HG02623 (cell line): ENCODE measurements around the gene FMNL1.

Experiments used
- ATAC-seq: cut with Tn5 transposase; IDR thresholded peaks from one replicate; pipeline ENCODE4 v1.9.1; 2021; ENCODE audit warnings: moderate library complexity; ENCODE audit not compliant: unreplicated experiment

FMNL1 gene

DNA sequence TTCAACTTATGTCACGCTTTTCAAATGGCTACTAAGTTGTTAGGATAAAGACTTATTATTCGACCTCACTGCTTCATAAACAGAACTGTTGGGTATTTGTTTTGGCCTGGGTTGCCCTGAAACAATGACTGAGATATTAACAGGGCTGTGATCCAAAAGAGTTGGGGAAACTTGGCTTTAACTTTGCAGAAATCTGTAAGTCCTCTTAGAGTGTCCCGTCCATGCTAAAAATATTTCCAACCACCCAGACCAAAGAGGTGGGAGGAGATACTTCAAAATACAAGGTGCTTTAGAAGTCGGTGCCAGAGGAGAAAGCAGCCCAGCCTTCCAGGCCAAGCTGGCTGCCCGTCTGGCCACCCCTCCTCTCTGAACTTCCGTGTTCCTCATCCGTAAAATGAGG lies 56.3 kb downstream of the FMNL1 start:
- no peak for ATAC-seq

GRCh38 chr17:45279898-45280297 lies 58.2 kb downstream of the FMNL1 start:
- ATAC-seq = no peak

DNA sequence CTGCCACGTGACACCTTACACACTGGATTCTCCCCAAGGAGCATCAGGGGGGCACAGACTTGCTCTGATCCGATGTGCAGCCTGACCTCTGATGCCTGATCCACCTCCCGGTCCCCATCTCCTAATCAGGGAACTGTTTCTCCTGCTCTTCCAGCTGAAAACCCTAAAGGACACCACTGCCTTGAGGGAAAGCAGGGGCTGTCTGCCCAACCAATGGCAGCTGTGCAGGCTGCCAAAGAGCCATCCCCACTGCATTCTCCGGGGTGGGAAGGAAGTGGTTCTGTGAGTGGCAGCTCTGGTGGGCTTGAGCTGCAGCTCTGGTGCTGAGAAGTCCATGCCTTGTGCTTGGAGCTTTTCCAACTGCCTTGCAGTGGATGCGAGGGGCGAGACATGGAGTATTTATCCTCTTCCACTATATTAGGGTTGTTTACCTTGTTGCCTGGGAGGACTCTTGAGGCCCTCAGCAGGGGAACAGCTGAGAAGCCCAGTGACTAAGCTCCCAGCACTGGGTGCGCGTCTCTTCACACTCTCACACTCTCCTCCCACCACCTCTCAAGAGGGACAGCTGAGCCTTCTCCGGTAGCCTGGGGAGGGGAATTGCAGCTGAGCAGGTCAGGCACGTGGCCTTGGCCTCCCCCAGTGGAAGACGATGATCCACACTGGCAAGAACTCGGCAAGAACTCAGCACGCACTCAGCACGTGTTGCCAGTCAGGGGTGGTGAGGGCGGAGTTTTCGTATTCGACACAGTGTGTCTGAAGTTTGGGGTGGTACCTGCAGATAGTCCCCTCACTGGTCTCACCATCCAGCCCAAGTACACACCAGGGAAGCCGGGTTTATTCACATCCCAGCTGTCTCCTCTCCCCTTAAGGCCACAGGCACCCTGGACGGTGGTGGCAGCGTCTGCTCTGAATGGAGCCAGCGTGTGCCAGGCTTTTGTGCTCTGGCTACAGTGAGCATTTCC lies 61.3 kb downstream of the FMNL1 start:
- no peak for ATAC-seq

DNA sequence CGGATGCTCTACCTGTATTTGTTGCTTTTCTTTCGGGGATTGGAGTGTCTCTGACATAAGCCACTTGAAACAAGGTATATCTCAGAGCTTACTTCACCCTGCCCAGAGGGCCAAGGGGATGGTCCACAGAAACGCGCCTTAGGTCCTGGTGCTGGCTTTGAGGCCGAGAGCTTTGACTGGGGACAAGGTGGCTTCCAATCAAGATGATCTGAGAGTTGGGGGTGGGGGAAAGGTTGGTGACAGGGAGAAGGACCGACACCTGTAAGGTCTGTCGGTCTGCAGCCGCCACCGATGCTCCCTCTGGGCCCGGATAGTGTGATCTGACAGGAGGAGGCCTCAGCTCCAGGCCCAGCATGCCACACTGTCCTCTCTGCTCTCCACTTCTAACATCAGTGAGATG lies 62.0 kb downstream of the FMNL1 start:
- no peak for ATAC-seq

DNA sequence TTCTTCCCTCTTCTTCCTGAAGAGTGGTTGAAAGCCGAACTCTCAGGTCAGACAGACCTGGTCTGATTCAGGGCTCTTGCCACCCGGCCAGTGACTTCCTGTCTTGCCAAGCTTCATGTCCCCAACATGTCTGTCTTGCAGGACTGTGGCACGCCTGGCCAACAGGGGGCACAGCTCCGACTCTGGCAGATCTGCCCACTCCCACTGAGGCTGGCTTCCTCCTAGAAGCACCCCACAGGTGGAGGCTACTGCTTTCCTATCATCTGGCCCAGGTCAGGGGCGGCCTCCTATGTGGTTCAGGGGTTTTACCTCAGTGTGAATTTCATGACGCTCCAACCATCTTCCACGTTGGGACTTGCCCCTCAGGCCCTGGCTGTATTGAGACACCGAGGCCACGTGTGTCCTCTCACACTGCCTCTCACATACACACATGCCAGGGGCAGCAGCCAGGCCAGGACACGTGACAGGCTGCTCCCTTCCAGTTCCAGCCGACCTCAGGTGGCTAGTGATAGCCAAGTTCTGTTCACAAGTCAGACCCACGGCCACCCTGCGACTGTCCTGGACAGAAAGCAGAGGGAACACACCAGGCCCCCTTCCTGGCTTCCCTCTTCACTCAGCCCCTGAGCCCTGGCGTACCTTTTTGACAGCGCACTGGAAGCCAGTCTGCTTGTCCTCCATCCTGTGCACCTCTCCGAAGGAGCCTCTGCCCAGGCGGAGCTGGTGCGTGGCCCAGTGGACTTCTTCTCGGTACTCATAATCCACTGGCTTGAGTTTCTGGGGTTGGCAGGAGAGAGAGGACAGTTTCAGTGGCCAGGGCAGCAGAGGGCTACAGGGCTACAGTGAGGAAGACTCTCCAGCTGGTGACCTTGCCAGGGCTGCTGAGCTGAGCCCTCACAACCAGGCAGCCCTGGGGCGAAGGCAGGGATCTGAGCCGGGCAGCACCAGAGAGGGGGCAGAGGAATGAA lies 62.8 kb downstream of the FMNL1 start:
- ATAC-seq = no peak

DNA sequence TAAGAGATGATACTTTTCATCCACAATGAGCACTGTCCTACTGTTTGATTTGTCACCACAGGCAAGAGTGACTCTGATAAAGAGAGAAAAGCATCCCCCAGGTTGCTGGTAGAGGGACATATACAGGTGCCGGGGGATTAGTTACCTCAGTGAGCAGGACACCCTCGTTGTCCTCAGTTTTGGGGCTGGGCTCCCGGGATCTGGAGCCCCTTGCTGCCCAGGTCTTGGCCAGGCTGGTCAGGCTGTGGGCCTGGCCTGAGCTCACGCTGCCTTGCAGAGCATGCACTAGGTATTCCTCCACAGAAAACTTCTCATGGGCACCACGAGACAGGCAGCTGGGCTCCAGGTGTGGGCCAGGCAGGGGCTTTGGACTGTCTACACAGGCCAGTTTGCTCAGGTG lies 64.6 kb downstream of the FMNL1 start:
- ATAC-seq = no peak

DNA sequence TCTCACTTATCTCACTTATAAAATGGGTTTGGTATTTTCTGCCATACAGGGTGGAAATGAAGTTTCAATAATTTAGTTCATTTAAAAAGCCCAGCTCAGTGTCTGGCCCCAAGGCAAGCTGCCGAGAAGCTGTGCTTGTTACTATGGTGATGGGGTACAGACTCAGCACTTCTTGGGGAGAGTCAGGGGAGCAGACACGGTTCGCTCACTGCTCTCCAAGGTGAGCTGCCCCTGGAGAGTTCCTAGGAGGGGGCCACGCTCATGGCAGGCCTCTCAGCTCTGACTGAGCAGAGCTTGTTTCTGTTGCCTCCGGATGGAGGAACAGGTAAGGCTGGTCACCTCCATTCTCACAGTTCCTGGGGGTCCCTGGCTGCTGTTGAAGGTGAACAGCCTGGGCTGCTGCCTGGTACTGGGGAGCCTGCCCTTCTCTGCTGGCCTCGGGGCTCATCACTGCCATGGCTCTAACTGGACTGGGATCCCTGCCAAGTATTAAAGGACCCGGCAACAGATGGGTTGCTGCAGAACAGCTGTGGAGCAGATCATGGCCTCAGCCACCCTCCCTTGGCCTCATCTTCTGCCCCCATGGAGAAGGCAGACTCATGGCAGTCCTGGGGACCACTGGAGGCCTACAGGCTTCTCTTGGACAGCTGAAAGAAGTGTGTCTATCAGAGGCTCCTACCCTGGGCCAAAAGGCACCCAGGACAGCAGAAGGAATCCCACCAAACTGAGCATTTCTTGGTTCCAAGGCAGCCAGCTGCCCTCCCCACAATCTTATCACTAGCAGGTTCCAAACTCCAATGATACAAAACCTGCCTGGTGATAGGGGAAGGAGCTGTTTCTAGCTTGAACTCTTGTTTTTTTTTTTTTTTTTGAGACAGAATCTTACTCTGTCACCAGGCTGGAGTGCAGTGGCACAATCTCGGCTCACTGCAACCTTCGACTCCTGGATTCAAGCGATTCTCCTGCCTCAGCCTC lies 66.1 kb downstream of the FMNL1 start:
- ATAC-seq = no peak

- ATAC-seq = no peak
These were observed 67.1 kb downstream of the FMNL1 start for GRCh38 chr17:45288825-45289224.

GRCh38 chr17:45289301-45290268 lies 67.9 kb downstream of the FMNL1 start:
- no peak for ATAC-seq

DNA sequence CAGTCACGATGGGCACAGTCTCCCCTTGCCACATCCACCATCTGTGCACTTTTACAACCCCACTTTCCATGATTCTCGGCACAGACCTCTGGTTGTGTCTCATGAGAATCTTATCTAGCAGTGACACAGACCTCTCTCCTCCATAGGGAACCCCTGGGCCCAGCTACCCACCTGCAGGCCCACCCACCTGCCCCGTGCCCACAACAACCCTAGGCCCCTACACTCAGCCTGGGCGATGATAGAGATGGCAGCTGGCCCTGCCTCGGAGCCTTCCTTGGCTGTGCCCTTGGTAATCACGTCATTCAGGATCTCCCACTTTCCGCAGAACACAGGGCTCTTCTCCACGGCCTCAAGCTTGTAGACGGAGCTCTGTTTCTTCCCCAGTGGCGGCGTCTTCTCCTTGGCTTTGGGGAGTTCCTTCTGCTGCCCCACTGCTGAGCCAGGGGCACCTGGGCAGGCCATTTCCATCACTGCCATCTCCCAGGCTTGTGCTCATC lies 68.6 kb downstream of the FMNL1 start:
- ATAC-seq = no peak

DNA sequence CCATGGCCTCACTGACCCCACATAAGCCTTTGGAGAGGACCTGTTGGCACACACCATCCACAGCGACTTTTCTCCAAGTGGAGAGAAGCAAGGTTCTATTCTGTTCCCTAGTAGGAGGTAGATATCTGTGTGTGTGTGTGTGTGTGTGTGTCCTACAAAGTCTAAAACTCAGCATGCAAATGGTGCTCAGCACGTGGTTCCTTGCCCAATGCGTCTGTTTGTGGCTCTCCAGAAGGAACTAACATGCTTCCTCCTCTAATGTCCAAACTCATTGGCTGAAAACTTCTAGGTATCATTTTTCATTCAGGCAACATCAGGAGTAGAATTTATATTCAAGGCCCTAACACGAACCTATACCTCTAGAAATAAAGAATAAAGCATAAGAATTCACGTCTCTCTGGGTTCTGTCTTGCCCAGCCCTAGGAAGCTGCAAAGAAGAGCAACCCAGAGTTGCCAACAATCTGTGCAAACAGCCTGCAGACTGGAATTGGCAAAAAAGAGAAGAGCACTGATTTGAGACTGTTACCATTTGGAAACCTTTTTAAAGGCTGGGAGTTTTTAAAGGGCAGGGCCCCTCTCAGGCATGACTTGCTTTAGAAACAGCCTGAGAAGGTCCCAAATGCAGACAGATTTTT lies 69.6 kb downstream of the FMNL1 start:
- ATAC-seq = no peak

DNA sequence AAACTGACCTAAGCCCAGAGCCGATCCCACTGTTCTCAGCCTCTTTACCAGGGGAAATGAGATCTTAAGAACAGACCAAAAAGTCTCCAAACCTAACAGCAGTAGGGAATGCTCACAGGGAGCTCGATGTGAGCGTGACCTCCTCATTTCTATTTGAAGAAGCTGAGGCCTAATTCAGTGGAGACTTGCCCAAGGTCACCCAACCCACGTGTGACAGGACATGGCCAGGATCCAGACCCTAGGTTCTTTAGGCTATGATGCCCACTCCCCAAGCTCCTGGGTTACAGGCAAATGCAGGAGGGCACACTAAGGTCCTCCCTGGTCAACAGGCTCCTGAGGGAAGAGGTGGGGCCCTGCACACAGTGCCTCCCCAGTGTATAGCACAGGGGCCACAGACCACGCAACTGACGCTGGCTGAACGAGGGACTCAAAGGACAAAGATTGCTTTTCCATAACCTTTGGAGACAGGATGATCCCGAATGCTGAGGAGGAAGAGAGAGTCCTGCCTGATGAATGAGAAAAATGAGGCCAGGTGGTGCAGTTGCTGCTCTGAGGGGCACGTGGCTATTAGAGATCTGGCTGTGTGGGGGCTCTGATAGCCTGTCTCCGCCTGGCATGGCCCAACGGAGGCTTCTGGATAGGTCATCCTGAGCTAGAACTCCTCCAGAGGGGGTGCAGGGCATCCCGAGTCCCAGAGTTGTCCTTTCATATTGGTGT lies 71.2 kb downstream of the FMNL1 start:
- ATAC-seq = no peak

DNA sequence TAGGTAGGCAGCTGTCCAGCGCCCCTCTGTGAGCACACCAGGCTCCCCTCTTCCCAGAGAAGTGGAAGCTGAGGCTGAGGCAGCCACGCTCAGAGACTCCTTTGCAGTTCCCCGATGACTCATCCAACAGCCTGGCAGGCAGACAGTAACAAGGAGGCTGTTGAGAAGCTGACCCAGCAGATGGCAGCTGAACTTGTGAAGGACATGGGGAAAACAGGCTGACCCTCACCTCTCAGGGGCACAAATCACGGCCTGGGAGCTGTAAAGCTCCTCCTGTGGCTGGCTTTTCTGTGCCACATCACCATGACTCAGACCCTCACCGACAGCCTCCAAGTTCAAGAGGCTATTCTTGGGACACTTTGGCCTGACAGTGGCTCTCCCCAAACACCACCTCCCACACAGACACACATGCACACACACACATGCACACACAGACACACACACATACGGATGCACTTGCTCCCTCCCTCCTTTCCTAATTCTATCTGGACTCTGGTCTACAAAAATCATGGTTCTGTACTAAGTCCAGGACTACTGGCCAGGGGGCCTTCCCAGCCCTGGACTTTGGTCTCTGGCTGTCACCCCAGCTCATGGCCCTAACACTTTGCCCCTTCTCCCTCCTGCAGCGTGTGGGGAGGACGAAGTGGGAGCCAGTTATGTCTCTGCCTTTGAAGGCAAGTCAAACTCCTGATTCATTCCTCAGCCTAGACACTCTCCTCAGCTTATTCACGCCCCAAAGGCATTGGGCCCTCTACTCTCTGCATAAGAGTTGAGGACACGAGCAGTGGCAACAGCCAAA lies 71.9 kb downstream of the FMNL1 start:
- no peak for ATAC-seq

DNA sequence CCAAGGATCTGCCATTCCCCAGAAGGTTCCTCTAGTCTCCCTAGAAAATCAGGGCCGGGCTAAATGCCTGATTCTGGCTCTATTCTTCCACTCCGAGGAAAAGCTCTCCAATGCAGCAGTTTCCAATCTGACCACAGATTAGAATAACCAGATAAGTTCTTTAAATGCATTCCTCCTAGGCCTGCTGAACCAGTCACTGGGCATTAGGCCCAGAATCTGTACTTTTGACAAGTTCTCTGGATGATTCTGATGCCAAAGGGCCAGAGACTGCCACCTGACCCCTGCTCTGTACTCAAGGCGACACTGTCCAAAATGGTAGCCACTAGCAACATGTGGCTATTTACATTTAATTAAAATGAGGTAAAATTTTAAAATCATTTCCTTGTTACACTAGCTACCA lies 72.8 kb downstream of the FMNL1 start:
- no peak for ATAC-seq

DNA sequence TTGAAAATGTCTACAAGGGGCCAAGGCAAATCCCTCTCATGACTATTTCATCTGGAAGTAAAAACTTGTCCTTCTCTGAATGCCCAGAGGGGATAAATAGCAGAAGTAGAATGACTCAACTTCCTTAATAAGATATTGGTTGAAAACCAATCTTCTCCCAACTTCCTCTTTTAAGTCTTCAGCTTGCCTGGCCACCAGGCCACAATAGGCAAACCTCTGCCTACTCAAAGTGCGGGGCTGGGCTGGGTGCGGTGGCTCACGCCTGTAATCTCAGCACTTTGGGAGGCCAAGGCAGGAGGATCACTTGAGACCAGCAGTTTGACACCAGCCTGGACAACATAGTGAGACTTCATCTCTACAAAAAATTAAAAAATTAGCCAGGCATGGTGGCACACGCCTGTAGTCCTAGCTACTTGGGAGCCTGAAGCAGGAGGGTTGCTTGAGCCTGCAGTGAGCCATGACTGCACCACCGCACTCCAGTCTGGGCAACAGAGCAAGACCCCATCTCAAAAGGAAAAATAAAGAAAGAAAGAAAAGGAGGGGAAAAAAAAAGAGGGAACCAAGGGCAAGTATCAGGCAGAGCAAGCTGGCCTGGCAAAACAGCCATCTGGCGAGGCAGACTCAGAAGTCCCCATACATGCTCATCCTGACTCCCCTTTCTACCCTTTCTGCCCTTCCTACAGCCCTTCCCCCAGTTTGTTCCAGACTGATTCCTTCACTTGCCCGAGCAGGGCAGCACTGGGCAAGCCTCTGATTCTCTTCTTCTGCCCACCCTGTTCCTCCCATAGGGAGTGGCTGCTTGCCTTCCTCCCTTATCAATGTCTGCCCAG lies 74.5 kb downstream of the FMNL1 start:
- ATAC-seq = no peak

GRCh38 chr17:45296833-45297124 lies 75.1 kb downstream of the FMNL1 start:
- no peak for ATAC-seq
